ENCODE results near the gene VSIG8.

Gene VSIG8

DNA sequence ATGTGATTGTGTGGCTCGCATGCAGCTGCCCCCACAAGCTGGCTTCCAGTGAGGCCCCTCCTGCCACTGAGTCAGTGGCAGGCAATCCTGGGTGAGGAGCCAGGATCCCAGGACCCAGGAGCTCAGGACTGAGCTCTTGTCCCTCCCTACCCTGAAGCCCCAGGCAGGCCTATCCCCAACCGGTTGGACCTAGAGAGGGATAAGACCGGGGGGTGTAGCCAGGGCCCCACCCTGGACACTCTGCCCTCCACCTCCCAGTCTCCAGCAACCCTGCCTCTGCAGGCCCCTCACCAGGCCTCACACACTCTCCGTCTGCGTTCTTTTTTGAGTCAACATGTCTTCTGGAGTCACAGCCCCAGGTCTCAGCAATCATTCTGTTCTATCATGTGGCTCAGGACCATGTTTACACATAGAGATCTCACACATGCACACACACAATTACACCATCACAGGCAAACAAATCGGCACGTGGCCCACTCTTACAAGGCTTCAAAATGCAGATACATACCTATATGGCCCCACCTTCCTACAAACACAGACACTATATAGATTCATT lies 2.6 kb downstream of the VSIG8 start:
- no peak overlapping the region for H3K27ac Mint-ChIP-seq
- H3K9me3 Mint-ChIP-seq, result no peaks in the 10 kb centered on the region
- H3K4me3 Mint-ChIP-seq, result no peak overlapping the region
- peaks cover 6% of the 10 kb centered on the region for H3K27me3 Mint-ChIP-seq (ENCODE audit: low read depth)
- peaks cover 8% of the 10 kb centered on the region for H3K4me1 Mint-ChIP-seq (ENCODE audit: low read depth)
- no peak for DNase-seq (ENCODE audit: low spot score)
- H3K36me3 Mint-ChIP-seq (ENCODE audit: low read depth), result no peaks in the 10 kb centered on the region

DNA sequence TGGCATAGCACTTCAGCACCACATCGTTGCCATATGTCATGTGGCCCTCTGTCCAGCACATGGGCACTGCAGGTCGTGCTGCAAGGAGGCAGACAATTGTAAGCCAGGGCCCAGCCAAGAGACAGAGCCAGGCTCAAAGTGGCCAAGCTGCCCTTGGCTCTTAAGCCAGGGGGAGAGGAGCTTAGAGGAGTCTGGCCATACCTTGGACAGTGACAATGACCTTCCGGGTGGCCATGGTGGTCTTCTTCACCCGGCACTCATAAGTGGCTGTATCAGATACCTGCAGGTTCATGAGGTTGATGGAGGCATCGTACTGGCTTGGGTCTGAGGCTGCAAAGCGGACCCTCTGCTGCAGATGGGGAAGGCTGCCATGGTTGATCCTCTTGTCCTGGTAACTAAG lies 4.6 kb downstream of the VSIG8 start:
- H3K9me3 Mint-ChIP-seq, result no peaks in the 10 kb centered on the region
- no peaks in the 10 kb centered on the region for H3K36me3 Mint-ChIP-seq (ENCODE audit: low read depth)
- no peak for DNase-seq (ENCODE audit: low spot score)
- peaks cover 14% of the 10 kb centered on the region for H3K4me1 Mint-ChIP-seq (ENCODE audit: low read depth)
- H3K27ac Mint-ChIP-seq, result no peak overlapping the region
- no peak overlapping the region for H3K4me3 Mint-ChIP-seq
- peaks cover 9% of the 10 kb centered on the region for H3K27me3 Mint-ChIP-seq (ENCODE audit: low read depth)

DNA sequence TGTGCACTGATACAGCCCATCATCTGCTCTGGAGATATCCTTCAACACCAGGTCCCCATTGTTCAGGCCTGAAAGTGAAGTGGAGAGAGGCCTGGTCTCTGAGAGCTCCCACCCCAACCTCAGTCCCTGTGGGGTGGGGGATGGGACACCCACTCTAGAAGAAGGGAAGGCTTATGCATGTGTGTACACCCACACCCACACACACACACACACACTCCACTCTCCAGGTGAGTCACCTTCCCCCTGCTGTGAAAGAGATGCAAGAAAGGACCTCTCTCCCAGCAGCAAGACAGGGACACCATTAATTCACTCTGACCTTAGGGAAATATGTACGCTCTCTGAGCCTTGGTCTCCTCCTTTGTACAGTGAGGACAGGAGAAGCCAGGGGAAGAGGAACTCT lies 5.9 kb downstream of the VSIG8 start:
- Mint-ChIP-seq H3K4me1 (ENCODE audit: low read depth) (peaks cover 14% of the 10 kb centered on the region), H3K36me3 (ENCODE audit: low read depth) (no peaks in the 10 kb centered on the region), H3K4me3 (no peak overlapping the region), H3K27ac (no peak overlapping the region), H3K9me3 (no peaks in the 10 kb centered on the region), H3K27me3 (ENCODE audit: low read depth) (peaks cover 8% of the 10 kb centered on the region)
- no peak for DNase-seq (ENCODE audit: low spot score)

DNA sequence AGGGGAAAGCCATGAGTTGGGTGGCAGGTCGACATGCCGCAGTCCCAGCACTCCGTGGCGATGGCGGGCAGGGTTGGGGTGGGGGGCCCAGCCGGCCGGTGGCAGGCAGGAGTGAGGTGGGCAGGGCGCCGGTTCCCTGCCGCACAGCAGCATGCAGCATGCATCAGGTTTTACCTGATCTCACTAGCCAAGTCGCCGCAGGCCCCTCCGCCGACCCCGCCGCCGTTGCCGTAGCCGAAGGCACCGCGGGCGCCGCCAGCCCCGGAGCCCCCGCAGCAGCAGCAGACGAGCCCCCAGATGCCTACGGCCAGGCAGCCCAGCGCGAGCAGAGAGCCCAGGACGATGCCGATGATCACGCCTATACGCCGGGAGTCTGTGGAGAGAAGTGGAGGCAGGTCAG lies 6.7 kb downstream of the VSIG8 start:
- no peak for DNase-seq (ENCODE audit: low spot score)
- H3K4me3 Mint-ChIP-seq, result peak overlapping the region; percentile 8
- H3K36me3 Mint-ChIP-seq (ENCODE audit: low read depth), result no peaks in the 10 kb centered on the region
- H3K27me3 Mint-ChIP-seq (ENCODE audit: low read depth), result peaks cover 7% of the 10 kb centered on the region
- no peaks in the 10 kb centered on the region for H3K9me3 Mint-ChIP-seq
- no peak overlapping the region for H3K27ac Mint-ChIP-seq
- peaks cover 14% of the 10 kb centered on the region for H3K4me1 Mint-ChIP-seq (ENCODE audit: low read depth)

DNA sequence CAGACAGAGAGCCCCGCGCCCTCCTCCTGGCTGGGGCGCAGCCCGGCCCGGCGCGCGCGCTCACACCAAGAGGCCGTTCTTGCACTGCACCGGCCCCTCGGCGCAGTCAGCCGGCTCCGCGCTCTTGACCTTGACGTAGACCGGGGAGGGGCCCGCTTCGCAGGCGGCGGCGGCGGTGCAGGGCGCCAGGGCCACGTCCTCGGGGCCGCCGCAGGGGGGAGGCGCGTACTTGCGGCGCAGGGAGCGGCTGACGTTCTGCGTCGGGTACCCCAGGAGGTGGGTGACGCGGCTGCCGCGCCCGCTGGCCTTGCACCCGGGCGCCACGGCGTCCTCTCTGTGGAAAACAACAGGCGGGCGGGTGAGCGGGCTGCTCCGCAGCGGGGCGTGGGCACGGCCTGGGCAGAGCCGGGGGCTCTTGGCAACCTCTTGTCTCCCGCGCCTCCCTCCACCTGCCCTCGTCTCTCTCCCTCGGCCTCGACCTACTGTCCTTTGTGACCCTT lies 7.7 kb downstream of the VSIG8 start:
- Mint-ChIP-seq H3K9me3 (no peaks in the 10 kb centered on the region), H3K4me3 (peak overlapping the region; percentile 81), H3K27me3 (ENCODE audit: low read depth) (peaks cover 10% of the 10 kb centered on the region), H3K36me3 (ENCODE audit: low read depth) (no peaks in the 10 kb centered on the region), H3K4me1 (ENCODE audit: low read depth) (peaks cover 17% of the 10 kb centered on the region), H3K27ac (peak overlapping the region; percentile 62)
- DNase-seq (ENCODE audit: low spot score), result peak; percentile 82

DNA sequence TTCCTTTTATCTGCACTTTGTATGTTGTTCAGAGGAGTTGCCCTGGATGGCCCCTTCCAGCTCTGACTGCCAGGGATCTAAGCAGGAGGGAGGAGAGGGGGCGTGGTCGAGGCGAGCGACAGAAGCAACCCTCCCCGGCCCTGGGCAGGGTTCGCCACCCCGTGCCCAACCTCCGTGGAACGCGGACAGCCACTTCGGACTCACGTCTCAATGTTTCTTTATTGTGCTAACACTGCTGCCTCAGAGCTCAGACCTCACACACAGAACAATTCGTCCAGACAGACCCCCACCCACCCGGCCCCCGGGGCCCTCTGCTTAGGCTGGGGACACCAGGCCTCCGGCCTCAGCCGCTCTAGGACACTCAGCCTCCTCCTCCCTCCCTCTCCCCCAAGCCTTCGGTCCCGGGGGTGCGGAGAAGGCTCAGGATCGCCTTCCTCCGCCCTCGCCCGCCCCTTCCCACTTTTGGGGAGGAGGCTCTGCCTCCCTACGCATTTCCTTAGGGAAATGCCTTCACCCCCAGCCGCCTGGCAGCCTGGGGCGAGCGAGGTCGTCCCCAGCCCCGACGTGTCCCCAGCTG lies 8.3 kb downstream of the VSIG8 start:
- H3K27ac Mint-ChIP-seq, result no peak overlapping the region
- peak overlapping the region; percentile 76 for H3K4me3 Mint-ChIP-seq
- H3K36me3 Mint-ChIP-seq (ENCODE audit: low read depth), result no peaks in the 10 kb centered on the region
- DNase-seq (ENCODE audit: low spot score), result no peak
- peaks cover 10% of the 10 kb centered on the region for H3K27me3 Mint-ChIP-seq (ENCODE audit: low read depth)
- H3K4me1 Mint-ChIP-seq (ENCODE audit: low read depth), result peaks cover 17% of the 10 kb centered on the region
- no peaks in the 10 kb centered on the region for H3K9me3 Mint-ChIP-seq

DNA sequence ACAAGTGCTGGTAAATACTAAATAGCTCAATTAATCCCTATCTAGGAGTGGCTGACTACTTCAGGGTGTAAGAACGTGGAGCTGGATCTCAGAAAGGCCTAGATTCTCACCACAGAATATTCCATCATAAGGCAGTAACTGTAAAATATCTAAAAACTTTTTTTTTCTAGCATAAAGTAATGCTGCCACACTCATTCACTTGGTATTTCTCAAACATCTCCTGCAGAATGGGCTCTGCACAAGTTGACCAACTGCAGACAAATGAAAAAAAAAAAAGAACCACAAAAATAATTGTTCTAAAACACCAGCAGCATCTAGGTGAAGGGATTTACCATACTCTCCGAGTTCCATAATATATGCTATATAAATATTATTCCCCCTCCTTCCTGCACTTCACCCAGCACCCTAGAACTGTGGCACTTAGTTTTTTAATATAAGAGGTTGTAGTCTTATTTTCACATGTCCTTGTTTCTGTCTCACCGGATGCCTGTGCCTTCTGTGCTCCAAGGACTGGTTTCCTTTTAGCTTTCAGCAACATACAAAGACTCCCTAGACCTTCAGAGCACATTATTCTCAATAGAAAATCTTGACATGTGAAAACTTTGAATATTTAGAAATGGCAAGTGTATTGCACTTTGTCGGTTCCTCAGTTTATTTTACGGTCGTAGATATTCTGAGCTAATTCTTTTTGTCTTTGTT lies 8.9 kb downstream of the VSIG8 start:
- peaks cover 10% of the 10 kb centered on the region for H3K27me3 Mint-ChIP-seq (ENCODE audit: low read depth)
- no peak for DNase-seq (ENCODE audit: low spot score)
- no peak overlapping the region for H3K27ac Mint-ChIP-seq
- no peaks in the 10 kb centered on the region for H3K9me3 Mint-ChIP-seq
- peak overlapping the region; percentile 76 for H3K4me3 Mint-ChIP-seq
- H3K4me1 Mint-ChIP-seq (ENCODE audit: low read depth), result peaks cover 17% of the 10 kb centered on the region
- H3K36me3 Mint-ChIP-seq (ENCODE audit: low read depth), result no peaks in the 10 kb centered on the region

DNA sequence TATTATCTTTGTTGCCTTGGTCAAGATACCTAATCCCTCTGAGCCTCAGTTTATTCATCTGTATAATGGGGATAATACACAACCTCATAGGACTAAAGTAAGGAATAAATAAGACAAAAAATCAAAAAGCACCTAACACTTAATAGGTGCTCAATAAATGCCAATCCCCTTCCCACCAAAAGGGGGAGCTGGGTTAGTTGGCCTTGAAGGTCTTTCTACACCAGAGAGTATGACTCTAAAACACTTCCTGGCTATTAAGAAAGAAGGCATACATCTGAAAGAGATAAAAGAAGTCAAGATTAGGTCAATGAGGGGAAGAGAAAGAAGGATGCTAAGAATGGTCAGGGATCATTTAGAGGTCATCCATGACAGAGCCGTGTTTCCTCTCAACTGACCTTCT lies 11.1 kb downstream of the VSIG8 start:
- no peaks in the 10 kb centered on the region for H3K9me3 Mint-ChIP-seq
- H3K4me3 Mint-ChIP-seq, result no peak overlapping the region
- peaks cover 20% of the 10 kb centered on the region for H3K4me1 Mint-ChIP-seq (ENCODE audit: low read depth)
- no peak overlapping the region for H3K27ac Mint-ChIP-seq
- H3K27me3 Mint-ChIP-seq (ENCODE audit: low read depth), result peaks cover 14% of the 10 kb centered on the region
- no peak for DNase-seq (ENCODE audit: low spot score)
- H3K36me3 Mint-ChIP-seq (ENCODE audit: low read depth), result no peaks in the 10 kb centered on the region

DNA sequence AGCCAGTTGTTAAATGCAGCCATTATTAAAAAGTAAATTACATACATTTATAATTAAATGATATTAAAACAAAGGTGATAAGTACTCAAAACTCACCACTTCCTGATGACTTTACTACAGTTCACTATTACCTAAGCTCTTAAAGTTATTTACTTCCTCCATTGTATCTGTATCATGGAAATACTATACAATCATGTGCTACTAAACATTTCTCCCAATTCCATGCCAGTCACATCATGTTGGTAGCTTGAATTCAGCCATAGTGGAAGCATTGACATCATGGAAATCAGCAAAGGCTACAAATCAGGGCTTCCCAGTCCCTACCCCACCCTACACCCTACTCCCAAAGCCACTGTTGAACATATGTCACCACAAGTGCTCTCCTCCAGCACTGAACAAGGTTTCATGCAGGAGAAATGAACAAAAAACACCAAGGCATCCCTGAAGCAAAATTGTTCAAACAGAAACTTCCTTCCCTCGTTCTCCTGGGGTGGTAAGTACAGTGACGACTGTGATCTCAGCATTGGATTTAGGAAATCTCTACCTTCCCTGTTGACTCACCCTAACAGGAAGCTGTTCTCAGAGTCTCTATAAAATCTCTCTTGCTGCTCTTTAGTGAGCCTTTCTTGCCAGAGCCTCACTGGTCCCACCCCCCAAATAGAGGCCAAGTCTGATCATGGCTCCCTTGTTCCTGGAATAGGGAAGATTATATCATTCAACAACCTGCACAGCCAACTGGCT lies 12.7 kb downstream of the VSIG8 start:
- Mint-ChIP-seq H3K4me1 (ENCODE audit: low read depth) (peaks cover 15% of the 10 kb centered on the region), H3K4me3 (no peak overlapping the region), H3K27ac (no peak overlapping the region), H3K36me3 (ENCODE audit: low read depth) (no peaks in the 10 kb centered on the region), H3K27me3 (ENCODE audit: low read depth) (peaks cover 11% of the 10 kb centered on the region), H3K9me3 (no peaks in the 10 kb centered on the region)
- no peak for DNase-seq (ENCODE audit: low spot score)

DNA sequence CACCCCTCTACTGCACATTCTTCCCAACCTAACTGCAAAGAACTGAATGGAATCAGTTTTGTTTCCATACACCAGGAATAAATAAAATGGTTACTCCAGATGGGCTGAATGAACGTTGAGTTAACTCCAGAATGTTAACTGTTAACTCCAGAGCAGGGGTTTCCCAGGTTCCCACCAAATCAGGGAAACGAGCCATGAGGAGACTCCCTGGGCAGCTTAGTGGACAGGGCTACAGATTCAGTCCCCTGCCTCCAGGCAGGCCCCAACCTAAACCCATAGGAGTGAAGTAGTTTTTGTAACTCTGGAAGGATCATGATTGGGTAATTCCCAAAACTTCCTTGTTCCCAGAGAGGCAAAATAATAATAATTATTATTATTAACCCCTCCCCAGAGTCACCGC lies 14.1 kb downstream of the VSIG8 start:
- Mint-ChIP-seq H3K27ac (no peak overlapping the region), H3K9me3 (no peaks in the 10 kb centered on the region), H3K27me3 (ENCODE audit: low read depth) (peaks cover 19% of the 10 kb centered on the region), H3K4me1 (ENCODE audit: low read depth) (peaks cover 10% of the 10 kb centered on the region), H3K4me3 (no peak overlapping the region), H3K36me3 (ENCODE audit: low read depth) (no peaks in the 10 kb centered on the region)
- DNase-seq (ENCODE audit: low spot score), result no peak

DNA sequence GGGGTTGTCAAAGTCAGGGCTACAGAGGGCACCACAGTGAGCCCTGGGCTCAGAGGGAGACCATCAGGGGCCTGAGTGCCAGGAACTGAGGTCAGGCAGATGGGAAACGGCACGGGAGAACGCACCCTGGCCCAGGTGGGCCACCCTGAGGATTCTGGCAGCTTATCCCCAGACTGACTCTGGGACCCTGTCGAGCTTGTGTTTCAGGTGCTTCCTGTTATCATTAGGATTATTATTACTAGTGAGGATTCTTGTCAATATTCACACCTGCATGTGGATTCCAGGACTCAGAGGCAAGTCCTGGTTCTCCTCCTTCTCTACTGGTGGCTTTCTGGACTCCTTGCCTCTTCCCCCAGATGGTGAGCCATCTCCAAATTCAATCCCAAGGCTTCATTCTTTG lies 15.2 kb downstream of the VSIG8 start:
- no peak overlapping the region for H3K4me3 Mint-ChIP-seq
- no peak for DNase-seq (ENCODE audit: low spot score)
- H3K27ac Mint-ChIP-seq, result no peak overlapping the region
- no peaks in the 10 kb centered on the region for H3K9me3 Mint-ChIP-seq
- H3K36me3 Mint-ChIP-seq (ENCODE audit: low read depth), result no peaks in the 10 kb centered on the region
- H3K27me3 Mint-ChIP-seq (ENCODE audit: low read depth), result peaks cover 19% of the 10 kb centered on the region
- H3K4me1 Mint-ChIP-seq (ENCODE audit: low read depth), result peaks cover 6% of the 10 kb centered on the region

DNA sequence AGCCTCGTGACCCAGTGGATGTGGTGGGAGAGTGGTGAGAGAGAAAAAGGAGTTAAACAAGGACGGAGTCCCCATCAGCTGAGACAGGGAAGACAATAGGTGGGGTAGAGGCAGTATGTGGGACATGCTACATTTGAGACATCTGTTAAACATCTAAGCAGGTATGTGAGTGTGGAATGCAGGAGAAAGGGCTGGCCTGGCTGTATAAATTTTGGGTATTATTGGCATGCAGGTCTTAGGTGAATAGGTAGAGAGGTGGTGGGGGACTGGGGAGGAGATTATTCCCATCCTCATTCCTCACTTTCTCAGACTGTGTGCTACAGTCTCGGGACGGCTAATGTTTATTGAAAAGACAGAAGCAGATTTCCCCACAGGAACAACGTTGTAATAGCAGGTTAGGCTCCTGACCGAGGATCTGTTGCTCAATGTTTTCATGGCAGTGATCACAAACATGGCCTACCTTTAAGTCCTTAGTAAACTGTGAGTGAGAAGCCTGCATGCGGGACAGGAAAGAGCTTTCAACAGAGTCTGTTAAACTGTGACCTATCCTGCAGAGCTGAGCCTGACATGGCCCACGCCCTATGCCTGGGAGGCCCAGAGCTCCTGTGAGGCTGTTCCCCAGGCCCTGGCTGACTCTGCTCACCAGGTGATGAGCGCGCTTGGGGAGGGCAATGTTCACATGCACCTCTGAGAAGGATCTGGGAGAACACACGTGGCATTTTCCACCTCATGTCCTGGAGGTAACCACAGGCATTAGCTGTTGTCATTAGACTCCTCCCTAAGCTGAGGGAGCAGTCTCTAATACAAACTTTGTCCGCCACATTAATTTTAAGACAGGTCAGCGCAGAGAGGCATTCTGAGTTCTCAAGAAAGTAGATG lies 16.5 kb downstream of the VSIG8 start:
- Mint-ChIP-seq H3K4me3 (no peak overlapping the region), H3K9me3 (no peaks in the 10 kb centered on the region), H3K27ac (no peak overlapping the region), H3K36me3 (ENCODE audit: low read depth) (no peaks in the 10 kb centered on the region), H3K27me3 (ENCODE audit: low read depth) (peaks cover 19% of the 10 kb centered on the region), H3K4me1 (ENCODE audit: low read depth) (peaks cover 6% of the 10 kb centered on the region)
- no peak for DNase-seq (ENCODE audit: low spot score)

DNA sequence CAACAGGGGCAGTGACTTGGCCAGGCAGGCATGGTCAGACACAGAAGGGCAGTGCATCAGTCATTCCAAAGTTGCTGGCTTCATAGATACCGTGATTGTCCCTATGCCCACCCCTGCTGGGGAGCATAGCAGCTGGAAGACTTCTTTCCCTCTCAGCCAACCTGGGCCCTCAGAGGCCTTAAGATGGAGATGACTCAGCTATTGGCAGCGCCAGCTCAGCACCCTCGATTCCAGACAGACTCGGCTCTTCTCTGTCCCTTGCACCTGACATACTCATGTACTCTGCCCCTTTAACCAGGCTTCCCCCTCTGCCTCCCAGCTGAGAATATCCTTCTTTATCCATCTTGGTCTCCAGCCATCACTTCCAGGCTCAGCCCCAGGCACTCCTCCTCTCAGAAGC lies 19.0 kb downstream of the VSIG8 start:
- H3K4me3 Mint-ChIP-seq, result no peak overlapping the region
- peaks cover 16% of the 10 kb centered on the region for H3K27me3 Mint-ChIP-seq (ENCODE audit: low read depth)
- no peak for DNase-seq (ENCODE audit: low spot score)
- H3K27ac Mint-ChIP-seq, result no peak overlapping the region
- no peaks in the 10 kb centered on the region for H3K36me3 Mint-ChIP-seq (ENCODE audit: low read depth)
- H3K9me3 Mint-ChIP-seq, result no peaks in the 10 kb centered on the region
- peaks cover 8% of the 10 kb centered on the region for H3K4me1 Mint-ChIP-seq (ENCODE audit: low read depth)
